Measurements from ENCODE around the gene WIPI1. TPM values are rescaled to one million over a fixed set of nuclear protein-coding genes. Genes with fewer than 3 reads are reported as not detected.
A peak's percentile ranks its signal among the peaks of the same experiment; 100 is the strongest.

The WIPI1 gene, protein sequence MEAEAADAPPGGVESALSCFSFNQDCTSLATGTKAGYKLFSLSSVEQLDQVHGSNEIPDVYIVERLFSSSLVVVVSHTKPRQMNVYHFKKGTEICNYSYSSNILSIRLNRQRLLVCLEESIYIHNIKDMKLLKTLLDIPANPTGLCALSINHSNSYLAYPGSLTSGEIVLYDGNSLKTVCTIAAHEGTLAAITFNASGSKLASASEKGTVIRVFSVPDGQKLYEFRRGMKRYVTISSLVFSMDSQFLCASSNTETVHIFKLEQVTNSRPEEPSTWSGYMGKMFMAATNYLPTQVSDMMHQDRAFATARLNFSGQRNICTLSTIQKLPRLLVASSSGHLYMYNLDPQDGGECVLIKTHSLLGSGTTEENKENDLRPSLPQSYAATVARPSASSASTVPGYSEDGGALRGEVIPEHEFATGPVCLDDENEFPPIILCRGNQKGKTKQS
- 18.7 and 21.8 TPM in 2 replicates for total RNA-seq (2022)
- percentile 59 among the genes with signal in this experiment for Bru-seq, nascent RNA
- percentile 54 among the genes with signal in this experiment for BruChase-seq, experiment 1, labeled RNA remaining after a 2-hour chase
- BruChase-seq, experiment 2, labeled RNA remaining after a 6-hour chase, result percentile 62 among the genes with signal in this experiment
- long read RNA-seq, transcript WIPI1-202 (12 exons, 1,575 nt), result minor isoform, 6 of 50 reads
- long read RNA-seq, transcript WIPI1-201 (13 exons, 1,832 nt), result major isoform, 30 of 50 reads
- long read RNA-seq, partial matches to known transcripts, result 5 of 50 reads
- long read RNA-seq, other reads (novel, unspliced or antisense), result 9 of 50 reads

DNA sequence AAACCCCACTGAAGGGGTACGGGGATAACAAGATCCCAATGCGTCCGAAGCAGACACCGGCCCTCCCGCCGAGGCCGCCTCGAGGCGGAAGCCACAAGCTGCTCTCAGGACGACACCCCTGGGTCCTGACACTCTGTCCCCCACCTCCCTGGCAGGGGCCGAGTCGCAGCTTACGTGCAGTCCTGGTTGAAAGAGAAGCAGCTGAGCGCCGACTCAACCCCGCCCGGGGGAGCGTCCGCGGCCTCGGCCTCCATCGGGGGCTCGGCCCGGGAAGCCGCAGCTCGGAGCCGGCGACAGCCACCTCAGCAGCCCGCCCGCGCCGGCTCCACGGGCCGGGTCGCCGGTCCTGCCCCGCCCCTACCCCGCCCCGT is at the start of gene WIPI1:
TSS of gene WIPI1 (minus strand) at position 329 of the 371 bp plus-strand sequence. CDS start at position 254, 75 bp downstream.
- Mint-ChIP-seq H3K9me3 (ENCODE audit: unreplicated experiment) (no peaks in the 10 kb centered on the region), H3K36me3 (ENCODE audit: insufficient read depth, unreplicated experiment) (no peaks in the 10 kb centered on the region), H3K27me3 (ENCODE audit: insufficient read depth, unreplicated experiment) (peaks cover 3% of the 10 kb centered on the region), H3K4me1 (ENCODE audit: low read depth, unreplicated experiment) (peaks cover 14% of the 10 kb centered on the region), H3K4me3 (ENCODE audit: unreplicated experiment) (peak within 1 kb of the TSS; percentile 95), H3K27ac (ENCODE audit: unreplicated experiment) (peak within 1 kb of the TSS; percentile 84)
- no peaks in the 10 kb centered on the region for H3K27me3 ChIP-seq (replicated peaks; ENCODE audit: control insufficient read depth, insufficient read depth, low read length)
- peaks cover 22% of the 10 kb centered on the region for H3K4me1 ChIP-seq
- CTCF ChIA-PET, result interaction anchor here (0.7 to 2.3 kb wide), 7 partner anchors 19 to 277 kb away, joined by 3 to 12 read pairs (median 3); partner anchors contain the start of gene PRKAR1A
- TF ChIP-seq, protein P1, sequence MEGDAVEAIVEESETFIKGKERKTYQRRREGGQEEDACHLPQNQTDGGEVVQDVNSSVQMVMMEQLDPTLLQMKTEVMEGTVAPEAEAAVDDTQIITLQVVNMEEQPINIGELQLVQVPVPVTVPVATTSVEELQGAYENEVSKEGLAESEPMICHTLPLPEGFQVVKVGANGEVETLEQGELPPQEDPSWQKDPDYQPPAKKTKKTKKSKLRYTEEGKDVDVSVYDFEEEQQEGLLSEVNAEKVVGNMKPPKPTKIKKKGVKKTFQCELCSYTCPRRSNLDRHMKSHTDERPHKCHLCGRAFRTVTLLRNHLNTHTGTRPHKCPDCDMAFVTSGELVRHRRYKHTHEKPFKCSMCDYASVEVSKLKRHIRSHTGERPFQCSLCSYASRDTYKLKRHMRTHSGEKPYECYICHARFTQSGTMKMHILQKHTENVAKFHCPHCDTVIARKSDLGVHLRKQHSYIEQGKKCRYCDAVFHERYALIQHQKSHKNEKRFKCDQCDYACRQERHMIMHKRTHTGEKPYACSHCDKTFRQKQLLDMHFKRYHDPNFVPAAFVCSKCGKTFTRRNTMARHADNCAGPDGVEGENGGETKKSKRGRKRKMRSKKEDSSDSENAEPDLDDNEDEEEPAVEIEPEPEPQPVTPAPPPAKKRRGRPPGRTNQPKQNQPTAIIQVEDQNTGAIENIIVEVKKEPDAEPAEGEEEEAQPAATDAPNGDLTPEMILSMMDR (IDR thresholded peaks at IDR 0.05; ENCODE audit: insufficient read depth in 1 of 2, low read depth in 1 of 2, low read length in 1 of 2, severe bottlenecking in 1 of 2, unreplicated experiment in 1 of 2), result no peak
- peak within 1 kb of the TSS; percentile 96 for H3K4me3 ChIP-seq (ENCODE audit: low read depth, low read length)
- H3K36me3 ChIP-seq (ENCODE audit: control insufficient read depth, insufficient read depth, low read length), result no peaks in the 10 kb centered on the region
- no peaks in the 10 kb centered on the region for H3K9me3 ChIP-seq
- peak in 1 of 2 experiments; percentile 68 for DNase-seq
- POLR2A ChIA-PET, result interaction anchor here (0.6 to 2.0 kb wide), 5 partner anchors 19 to 464 kb away, joined by 4 to 14 read pairs (median 7); partner anchors contain the start of genes AMZ2, KPNA2 and PRKAR1A
- intact Hi-C loops (cut with micrococcal nuclease; ENCODE audit: unreplicated experiment), result loop anchor here (2.0 kb wide), 1 partner anchor 20 kb away; no protein-coding TSS in a partner anchor
- no TSS peak for BruUV-seq (replicated peaks)

DNA sequence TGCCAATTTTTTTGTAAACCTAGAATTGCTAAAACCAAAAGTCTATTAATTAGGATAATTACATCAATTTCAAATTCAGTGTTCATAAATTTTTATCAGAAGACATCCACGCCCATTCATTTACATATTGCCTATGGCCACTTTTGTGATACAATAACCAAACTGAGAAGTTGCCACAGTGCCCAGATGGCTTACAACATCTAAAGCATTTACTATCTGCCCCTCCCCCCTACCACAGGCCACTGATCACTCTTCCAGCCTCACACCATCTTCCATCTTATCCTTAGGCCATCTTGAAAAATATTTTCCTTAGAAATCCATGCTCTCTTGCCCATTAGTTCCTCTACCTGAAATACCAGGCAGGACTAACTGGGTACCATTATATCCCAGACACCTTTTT is 48.7 kb upstream of the WIPI1 start:
- ChIA-PET POLR2A (no interaction called here), CTCF (no interaction called here)
- Mint-ChIP-seq H3K36me3 (ENCODE audit: insufficient read depth, unreplicated experiment) (no peaks in the 10 kb centered on the region), H3K27me3 (ENCODE audit: insufficient read depth, unreplicated experiment) (peaks cover 3% of the 10 kb centered on the region), H3K4me3 (ENCODE audit: unreplicated experiment) (no peak overlapping the region), H3K27ac (ENCODE audit: unreplicated experiment) (no peak overlapping the region), H3K9me3 (ENCODE audit: unreplicated experiment) (peaks cover 9% of the 10 kb centered on the region), H3K4me1 (ENCODE audit: low read depth, unreplicated experiment) (no peaks in the 10 kb centered on the region)
- no TSS peak for BruUV-seq (replicated peaks)
- TF ChIP-seq, protein P1 (IDR thresholded peaks at IDR 0.05; ENCODE audit: insufficient read depth in 1 of 2, low read depth in 1 of 2, low read length in 1 of 2, severe bottlenecking in 1 of 2, unreplicated experiment in 1 of 2), result no peak
- Histone ChIP-seq H3K4me1 (peaks cover 2% of the 10 kb centered on the region; the same call in 1 of the 2 replicates), H3K27me3 (replicated peaks; ENCODE audit: control insufficient read depth, insufficient read depth, low read length) (peaks cover under 1% of the 10 kb centered on the region; the same call in 1 of the 2 replicates), H3K4me3 (ENCODE audit: low read depth, low read length) (no peak overlapping the region), H3K36me3 (ENCODE audit: control insufficient read depth, insufficient read depth, low read length) (no peaks in the 10 kb centered on the region), H3K9me3 (no peaks in the 10 kb centered on the region; the same call in 1 of the 2 replicates)
- intact Hi-C loops (cut with micrococcal nuclease; ENCODE audit: unreplicated experiment), result no loop called here
- no peak for DNase-seq

DNA sequence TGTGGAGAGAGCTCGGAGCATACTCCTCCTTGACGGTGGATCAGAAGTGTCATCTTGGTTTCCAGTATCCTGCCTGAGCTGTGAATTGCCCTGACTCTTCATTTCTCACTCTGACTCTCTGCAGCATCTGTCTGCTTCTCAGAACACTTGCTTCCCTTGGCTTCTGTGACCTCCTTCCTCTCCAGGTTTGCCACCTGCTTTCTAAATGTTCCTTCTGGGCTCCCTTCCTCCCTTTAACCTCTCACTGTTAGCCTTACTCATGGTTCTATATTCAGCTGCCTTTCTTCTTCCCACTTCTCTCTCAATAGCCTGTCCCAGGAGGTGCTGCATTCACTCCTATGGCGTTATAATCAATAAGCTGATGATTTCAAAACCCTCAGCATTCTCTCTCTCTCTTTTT is 43.8 kb upstream of the WIPI1 start:
- Histone ChIP-seq H3K36me3 (ENCODE audit: control insufficient read depth, insufficient read depth, low read length) (no peaks in the 10 kb centered on the region), H3K9me3 (no peaks in the 10 kb centered on the region; the same call in 1 of the 2 replicates), H3K4me1 (no peaks in the 10 kb centered on the region), H3K27me3 (replicated peaks; ENCODE audit: control insufficient read depth, insufficient read depth, low read length) (peaks cover 1% of the 10 kb centered on the region; the same call in 1 of the 2 replicates), H3K4me3 (ENCODE audit: low read depth, low read length) (no peak overlapping the region)
- Mint-ChIP-seq H3K27me3 (ENCODE audit: insufficient read depth, unreplicated experiment) (peaks cover 9% of the 10 kb centered on the region), H3K4me1 (ENCODE audit: low read depth, unreplicated experiment) (no peaks in the 10 kb centered on the region), H3K27ac (ENCODE audit: unreplicated experiment) (no peak overlapping the region), H3K36me3 (ENCODE audit: insufficient read depth, unreplicated experiment) (no peaks in the 10 kb centered on the region), H3K4me3 (ENCODE audit: unreplicated experiment) (no peak overlapping the region), H3K9me3 (ENCODE audit: unreplicated experiment) (peaks cover 9% of the 10 kb centered on the region)
- DNase-seq, result no peak
- no TSS peak for BruUV-seq (replicated peaks)
- POLR2A ChIA-PET, result no interaction called here
- intact Hi-C loops (cut with micrococcal nuclease; ENCODE audit: unreplicated experiment), result no loop called here
- TF ChIP-seq, protein P1 (IDR thresholded peaks at IDR 0.05; ENCODE audit: insufficient read depth in 1 of 2, low read depth in 1 of 2, low read length in 1 of 2, severe bottlenecking in 1 of 2, unreplicated experiment in 1 of 2), result no peak
- CTCF ChIA-PET, result no interaction called here
